Neural cell (in vitro differentiated cells): ENCODE data around the gene ARRB1.

Experiments
- EP300 ChIP-seq: fragments of 450-650 bp; conservative IDR thresholded peaks from 2 replicates; pipeline ENCODE4 v1.6.1; 2014; ENCODE audit warnings: antibody characterized with exemption, mild to moderate bottlenecking, moderate library complexity; ENCODE audit not compliant: poor library complexity, severe bottlenecking
- EZH2 ChIP-seq: fragments of 200-600, 300-800 bp; shearing (Covaris generic), sonication (generic); IDR thresholded peaks from 2 replicates; pipeline ENCODE4 v1.6.1; 2014; ENCODE audit warnings: antibody characterized with exemption, low read length, borderline replicate concordance, mild to moderate bottlenecking; ENCODE audit not compliant: insufficient read depth, poor library complexity, severe bottlenecking
- TAF1 ChIP-seq: IDR thresholded peaks from 2 replicates; pipeline ENCODE4 v1.6.1; 2012; ENCODE audit warnings: low read depth
- TF ChIP-seq, protein P1 (sequence below): fragments of 450-650 bp; IDR thresholded peaks from 2 replicates; pipeline ENCODE4 v1.5.1; 2014; ENCODE audit warnings: antibody characterized with exemption, mild to moderate bottlenecking, moderate library complexity; ENCODE audit not compliant: poor library complexity, severe bottlenecking
- TF ChIP-seq, protein P2 (sequence below): IDR thresholded peaks from 2 replicates; pipeline ENCODE4 v1.6.1; 2012; ENCODE audit warnings: borderline replicate concordance

DNA sequence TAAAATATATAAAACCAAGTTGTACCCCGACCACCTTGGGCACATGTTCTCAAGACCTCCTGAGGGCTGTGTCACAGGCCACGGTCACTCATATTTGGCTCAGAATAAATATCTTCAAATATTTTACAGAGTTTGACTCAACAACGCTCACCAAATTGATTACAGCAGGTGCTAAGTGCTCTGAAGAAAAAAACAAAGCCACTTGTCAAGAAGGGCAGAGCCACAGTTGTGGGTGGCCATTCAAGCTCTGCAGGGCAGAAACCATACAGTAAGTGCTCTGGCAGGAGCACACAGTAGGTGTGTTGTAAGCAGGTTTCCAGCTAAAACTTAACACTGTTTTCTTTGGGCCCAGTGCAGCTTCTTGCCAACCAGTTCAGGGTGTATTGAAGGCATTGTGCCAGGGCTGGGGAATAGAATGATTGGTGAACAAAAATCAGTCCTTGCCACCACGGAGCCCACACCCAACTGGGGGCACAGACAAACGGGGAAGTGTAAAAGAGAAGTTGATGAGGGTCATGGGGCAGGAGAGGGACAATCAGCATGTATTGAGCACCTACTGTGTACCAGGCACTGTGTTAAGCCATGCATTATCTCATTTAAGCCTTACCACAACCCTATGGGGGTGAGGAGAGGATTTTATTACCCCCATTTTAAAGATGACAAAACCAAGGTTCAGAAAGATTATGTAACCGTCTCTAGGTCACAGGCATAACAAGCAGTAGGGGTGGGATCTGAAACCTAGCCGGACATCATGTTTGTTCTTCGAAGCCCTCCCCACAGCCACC lies 18.2 kb downstream of the ARRB1 start:
- TF ChIP-seq EZH2 (no peak), EP300 (no peak), TAF1 (no peak)
- TF ChIP-seq, protein P1, sequence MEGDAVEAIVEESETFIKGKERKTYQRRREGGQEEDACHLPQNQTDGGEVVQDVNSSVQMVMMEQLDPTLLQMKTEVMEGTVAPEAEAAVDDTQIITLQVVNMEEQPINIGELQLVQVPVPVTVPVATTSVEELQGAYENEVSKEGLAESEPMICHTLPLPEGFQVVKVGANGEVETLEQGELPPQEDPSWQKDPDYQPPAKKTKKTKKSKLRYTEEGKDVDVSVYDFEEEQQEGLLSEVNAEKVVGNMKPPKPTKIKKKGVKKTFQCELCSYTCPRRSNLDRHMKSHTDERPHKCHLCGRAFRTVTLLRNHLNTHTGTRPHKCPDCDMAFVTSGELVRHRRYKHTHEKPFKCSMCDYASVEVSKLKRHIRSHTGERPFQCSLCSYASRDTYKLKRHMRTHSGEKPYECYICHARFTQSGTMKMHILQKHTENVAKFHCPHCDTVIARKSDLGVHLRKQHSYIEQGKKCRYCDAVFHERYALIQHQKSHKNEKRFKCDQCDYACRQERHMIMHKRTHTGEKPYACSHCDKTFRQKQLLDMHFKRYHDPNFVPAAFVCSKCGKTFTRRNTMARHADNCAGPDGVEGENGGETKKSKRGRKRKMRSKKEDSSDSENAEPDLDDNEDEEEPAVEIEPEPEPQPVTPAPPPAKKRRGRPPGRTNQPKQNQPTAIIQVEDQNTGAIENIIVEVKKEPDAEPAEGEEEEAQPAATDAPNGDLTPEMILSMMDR, result no peak
- TF ChIP-seq, protein P2, sequence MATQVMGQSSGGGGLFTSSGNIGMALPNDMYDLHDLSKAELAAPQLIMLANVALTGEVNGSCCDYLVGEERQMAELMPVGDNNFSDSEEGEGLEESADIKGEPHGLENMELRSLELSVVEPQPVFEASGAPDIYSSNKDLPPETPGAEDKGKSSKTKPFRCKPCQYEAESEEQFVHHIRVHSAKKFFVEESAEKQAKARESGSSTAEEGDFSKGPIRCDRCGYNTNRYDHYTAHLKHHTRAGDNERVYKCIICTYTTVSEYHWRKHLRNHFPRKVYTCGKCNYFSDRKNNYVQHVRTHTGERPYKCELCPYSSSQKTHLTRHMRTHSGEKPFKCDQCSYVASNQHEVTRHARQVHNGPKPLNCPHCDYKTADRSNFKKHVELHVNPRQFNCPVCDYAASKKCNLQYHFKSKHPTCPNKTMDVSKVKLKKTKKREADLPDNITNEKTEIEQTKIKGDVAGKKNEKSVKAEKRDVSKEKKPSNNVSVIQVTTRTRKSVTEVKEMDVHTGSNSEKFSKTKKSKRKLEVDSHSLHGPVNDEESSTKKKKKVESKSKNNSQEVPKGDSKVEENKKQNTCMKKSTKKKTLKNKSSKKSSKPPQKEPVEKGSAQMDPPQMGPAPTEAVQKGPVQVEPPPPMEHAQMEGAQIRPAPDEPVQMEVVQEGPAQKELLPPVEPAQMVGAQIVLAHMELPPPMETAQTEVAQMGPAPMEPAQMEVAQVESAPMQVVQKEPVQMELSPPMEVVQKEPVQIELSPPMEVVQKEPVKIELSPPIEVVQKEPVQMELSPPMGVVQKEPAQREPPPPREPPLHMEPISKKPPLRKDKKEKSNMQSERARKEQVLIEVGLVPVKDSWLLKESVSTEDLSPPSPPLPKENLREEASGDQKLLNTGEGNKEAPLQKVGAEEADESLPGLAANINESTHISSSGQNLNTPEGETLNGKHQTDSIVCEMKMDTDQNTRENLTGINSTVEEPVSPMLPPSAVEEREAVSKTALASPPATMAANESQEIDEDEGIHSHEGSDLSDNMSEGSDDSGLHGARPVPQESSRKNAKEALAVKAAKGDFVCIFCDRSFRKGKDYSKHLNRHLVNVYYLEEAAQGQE, result no peak
